Measurements from ENCODE around the gene SH2B3. TPM values are rescaled to one million over a fixed set of nuclear protein-coding genes. Genes with fewer than 3 reads are reported as not detected.
A peak's percentile ranks its signal among the peaks of the same experiment; 100 is the strongest.

The SH2B3 gene
- total and polyA plus RNA-seq, 9 of the 15 experiments (the other 6 are each of a cell fraction or from before 2014, with no cell fraction given): 10.8 to 75.3 (median 37.4) TPM

DNA sequence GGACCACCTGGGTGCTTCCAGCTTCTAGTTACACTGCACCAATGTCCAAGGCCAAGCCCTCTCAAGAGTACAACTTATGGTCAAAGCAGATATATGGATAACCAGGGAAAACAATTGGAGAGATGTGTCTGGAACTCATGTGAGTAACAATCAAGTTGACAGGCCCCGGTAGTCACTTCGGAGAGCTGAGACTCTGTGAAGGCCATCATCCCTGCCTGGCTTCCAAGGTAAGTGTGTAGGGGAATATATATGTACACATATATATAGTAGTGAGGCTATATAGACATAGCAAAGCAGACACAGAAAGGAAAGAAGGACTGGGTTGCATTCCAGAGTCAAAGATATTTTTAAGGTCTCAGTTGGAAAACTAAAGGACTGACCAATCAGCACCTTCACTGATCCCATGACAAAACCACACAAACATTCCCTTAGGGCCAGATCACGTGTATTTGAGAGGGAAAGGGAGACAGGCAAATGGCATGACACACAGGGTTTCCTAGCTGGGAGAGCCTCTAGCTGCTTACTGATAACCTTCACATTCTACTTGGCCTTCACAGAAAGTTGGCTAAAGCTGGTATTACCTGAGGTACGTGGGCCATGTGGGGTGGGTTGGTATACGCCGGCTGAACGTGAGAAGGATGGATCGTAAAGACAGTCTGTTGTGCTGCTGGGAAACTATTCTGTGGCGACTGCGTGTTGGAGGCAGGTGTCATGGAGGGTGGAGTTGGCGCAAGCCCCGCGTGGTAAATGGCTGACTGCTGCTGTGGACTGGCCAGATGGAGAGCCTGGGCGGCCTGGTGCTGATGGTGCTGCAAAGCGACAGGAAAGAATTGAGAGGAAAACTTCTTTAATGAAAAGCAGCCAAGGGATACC, 50.0 kb downstream of the SH2B3 start:
- no peak for DNase-seq (ENCODE audit: extremely low read depth in 1 of 4, low spot score in 3 of 4)
- Histone ChIP-seq H3K27ac (ENCODE audit: extremely low read depth, low read depth, low read length) (no peak overlapping the region), H3K9me1 (ENCODE audit: control insufficient read depth, insufficient read depth, low read length) (no peaks in the 10 kb centered on the region), H3K4me3 (no peak overlapping the region), H2AFZ (ENCODE audit: low read depth, low read length) (no peak overlapping the region), H3K79me2 (ENCODE audit: control insufficient read depth, insufficient read depth, low read length) (no peaks in the 10 kb centered on the region), H3K9ac (ENCODE audit: insufficient read depth in 1 of 2, low read depth in 2 of 2, low read length in 2 of 2) (0 out of 4 replicates have a peak overlapping the region, but pooled peaks of 1 of the 2 experiments have one; percentile 5), H3K36me3 (ENCODE audit: control insufficient read depth, insufficient read depth, low read length) (peaks cover 86% of the 10 kb centered on the region), H3K4me1 (replicated peaks in 1 of 2; ENCODE audit: control insufficient read depth in 2 of 2, insufficient read depth in 2 of 2, low read length in 2 of 2) (peaks cover 0 to 3% of the 10 kb centered on the region in 2 experiments; a peak in 1 of 5 replicates), H3K4me2 (ENCODE audit: insufficient read depth, low read length) (no peak overlapping the region), H4K20me1 (replicated peaks; ENCODE audit: control insufficient read depth, insufficient read depth, low read length) (0 out of 2 replicates have a peak, but pooled peaks cover 8% of the 10 kb centered on the region), H3K27me3 (ENCODE audit: control insufficient read depth in 2 of 2, insufficient read depth in 2 of 2, low read length in 2 of 2) (no peaks in the 10 kb centered on the region), H3K9me3 (replicated peaks; ENCODE audit: control insufficient read depth, insufficient read depth, low read depth, low read length) (no peaks in the 10 kb centered on the region)
- FAIRE-seq: no peak
- WGBS (ENCODE audit: insufficient coverage, low coverage, missing lambda C conversion rate): 93% methylated on average over 10 of the region's 15 CpGs
- POLR2A ChIA-PET: interaction anchor here (0.6 to 0.8 kb wide), 4 partner anchors 9 to 125 kb away, joined by 3 read pairs; no protein-coding TSS in a partner anchor
- no TSS peak for BruUV-seq (replicated peaks)
- intact Hi-C loops (cut with micrococcal nuclease) (no loop called here), in situ Hi-C loops (cut with MboI) (no loop called here)
- ATAC-seq: no peak
- CTCF ChIA-PET (ENCODE audit: low intra/inter-chr PET ratio): interaction anchor here (2.1 kb wide), 1 partner anchor 58 kb away, joined by 7 read pairs; no protein-coding TSS in a partner anchor
- TF ChIP-seq POLR2H (tag; IDR thresholded peaks at IDR 0.05; ENCODE audit: low read depth): no peak
- no peak for TF ChIP-seq KDM2B (CRISPR knock-in tag; IDR thresholded peaks at IDR 0.05)
- TF ChIP-seq, protein P1, sequence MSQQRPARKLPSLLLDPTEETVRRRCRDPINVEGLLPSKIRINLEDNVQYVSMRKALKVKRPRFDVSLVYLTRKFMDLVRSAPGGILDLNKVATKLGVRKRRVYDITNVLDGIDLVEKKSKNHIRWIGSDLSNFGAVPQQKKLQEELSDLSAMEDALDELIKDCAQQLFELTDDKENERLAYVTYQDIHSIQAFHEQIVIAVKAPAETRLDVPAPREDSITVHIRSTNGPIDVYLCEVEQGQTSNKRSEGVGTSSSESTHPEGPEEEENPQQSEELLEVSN (IDR thresholded peaks at IDR 0.05; ENCODE audit: borderline replicate concordance in 1 of 2, extremely low read depth in 1 of 2, insufficient read depth in 1 of 2, insufficient read length in 1 of 2, low read depth in 1 of 2, low read length in 1 of 2, poor library complexity in 1 of 2, severe bottlenecking in 1 of 2): no peak
- TF ChIP-seq, protein P2, sequence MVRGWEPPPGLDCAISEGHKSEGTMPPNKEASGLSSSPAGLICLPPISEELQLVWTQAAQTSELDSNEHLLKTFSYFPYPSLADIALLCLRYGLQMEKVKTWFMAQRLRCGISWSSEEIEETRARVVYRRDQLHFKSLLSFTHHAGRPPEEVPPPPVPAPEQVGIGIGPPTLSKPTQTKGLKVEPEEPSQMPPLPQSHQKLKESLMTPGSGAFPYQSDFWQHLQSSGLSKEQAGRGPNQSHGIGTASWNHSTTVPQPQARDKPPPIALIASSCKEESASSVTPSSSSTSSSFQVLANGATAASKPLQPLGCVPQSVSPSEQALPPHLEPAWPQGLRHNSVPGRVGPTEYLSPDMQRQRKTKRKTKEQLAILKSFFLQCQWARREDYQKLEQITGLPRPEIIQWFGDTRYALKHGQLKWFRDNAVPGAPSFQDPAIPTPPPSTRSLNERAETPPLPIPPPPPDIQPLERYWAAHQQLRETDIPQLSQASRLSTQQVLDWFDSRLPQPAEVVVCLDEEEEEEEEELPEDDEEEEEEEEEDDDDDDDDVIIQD (CRISPR knock-in tag; IDR thresholded peaks at IDR 0.05): no peak
- no peak for TF ChIP-seq ETV5 (CRISPR knock-in tag; IDR thresholded peaks at IDR 0.05; ENCODE audit: low read depth)
- TF ChIP-seq POLR2G (IDR thresholded peaks at IDR 0.05; ENCODE audit: low read depth, low read length): peak; percentile 47
- TF ChIP-seq MAFK (IDR thresholded peaks at IDR 0.05; ENCODE audit: low read length): no peak
